ENCODE measurements around the gene COPA.

GRCh38 chr1:160361814-160362167 lies 18.7 kb upstream of the COPA start:
- no peak for TF ChIP-seq TOX (CRISPR knock-in tag; IDR thresholded peaks at IDR 0.05; ENCODE audit: borderline replicate concordance)
- TF ChIP-seq OSR1 (CRISPR knock-in tag; IDR thresholded peaks at IDR 0.05) = no peak
- no peak for TF ChIP-seq ZFP3 (CRISPR knock-in tag; IDR thresholded peaks at IDR 0.05)
- TF ChIP-seq, protein P1, sequence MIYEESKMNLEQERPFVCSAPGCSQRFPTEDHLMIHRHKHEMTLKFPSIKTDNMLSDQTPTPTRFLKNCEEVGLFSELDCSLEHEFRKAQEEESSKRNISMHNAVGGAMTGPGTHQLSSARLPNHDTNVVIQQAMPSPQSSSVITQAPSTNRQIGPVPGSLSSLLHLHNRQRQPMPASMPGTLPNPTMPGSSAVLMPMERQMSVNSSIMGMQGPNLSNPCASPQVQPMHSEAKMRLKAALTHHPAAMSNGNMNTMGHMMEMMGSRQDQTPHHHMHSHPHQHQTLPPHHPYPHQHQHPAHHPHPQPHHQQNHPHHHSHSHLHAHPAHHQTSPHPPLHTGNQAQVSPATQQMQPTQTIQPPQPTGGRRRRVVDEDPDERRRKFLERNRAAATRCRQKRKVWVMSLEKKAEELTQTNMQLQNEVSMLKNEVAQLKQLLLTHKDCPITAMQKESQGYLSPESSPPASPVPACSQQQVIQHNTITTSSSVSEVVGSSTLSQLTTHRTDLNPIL (CRISPR knock-in tag; IDR thresholded peaks at IDR 0.05; ENCODE audit: low read depth) = no peak
- no peak for TF ChIP-seq RARB (CRISPR knock-in tag; IDR thresholded peaks at IDR 0.05)
